ENCODE results near the gene RHOT2. TPM values are rescaled to one million over a fixed set of nuclear protein-coding genes. Genes with fewer than 3 reads are reported as not detected.
A peak's percentile ranks its signal among the peaks of the same experiment; 100 is the strongest.

RHOT2 gene
- total and polyA plus RNA-seq, 12 donors = 34.7 to 462 (median 89.2) TPM

- DNase-seq = no peak
- no peak for TF ChIP-seq CTCF (IDR thresholded peaks at IDR 0.05)
- TF ChIP-seq POLR2A (IDR thresholded peaks at IDR 0.05) = no peak
- Histone ChIP-seq H3K27ac (peak overlapping the region in 1 of 5 donors; percentile 77), H3K27me3 (no peaks in the 10 kb centered on the region), H3K36me3 (replicated peaks in 1 of 2) (peaks cover 0 to 27% of the 10 kb centered on the region in 2 donors), H3K4me3 (peak overlapping the region in 1 of 4 donors; percentile 51), H3K4me1 (replicated peaks in 1 of 2) (peaks cover 17 to 19% of the 10 kb centered on the region in 2 donors), H3K9me3 (replicated peaks in 1 of 3) (no peaks in the 10 kb centered on the region)
- 19 to 48% (median 32%) methylated on average over 3 to 25 of the region's 25 CpGs for WGBS, 4 donors
- intact Hi-C loops (cut with DNase I) = no loop called here
These were observed 8.1 kb downstream of the RHOT2 start for GRCh38 chr16:675884-676564.

- Histone ChIP-seq H3K36me3 (replicated peaks in 1 of 2) (peaks cover 0 to 25% of the 10 kb centered on the region in 2 donors), H3K9me3 (replicated peaks in 1 of 3) (no peaks in the 10 kb centered on the region), H3K4me3 (no peak overlapping the region), H3K4me1 (replicated peaks in 1 of 2) (peaks cover 23 to 24% of the 10 kb centered on the region in 2 donors), H3K27ac (no peak overlapping the region), H3K27me3 (no peaks in the 10 kb centered on the region)
- no peak for TF ChIP-seq POLR2A (IDR thresholded peaks at IDR 0.05)
- no peak for TF ChIP-seq CTCF (IDR thresholded peaks at IDR 0.05)
- WGBS, 4 donors = 89 to 93% (median 91%) methylated on average over 10 to 21 of the region's 21 CpGs
- intact Hi-C loops (cut with DNase I) = no loop called here
- DNase-seq = no peak
These were observed 8.6 kb downstream of the RHOT2 start for GRCh38 chr16:676565-676902.

- peaks cover 0 to 25% of the 10 kb centered on the region in 2 donors for H3K36me3 ChIP-seq (replicated peaks in 1 of 2)
- TF ChIP-seq CTCF (IDR thresholded peaks at IDR 0.05) (no peak), POLR2A (IDR thresholded peaks at IDR 0.05) (no peak)
- intact Hi-C loops (cut with DNase I) = no loop called here
- H3K9me3 ChIP-seq (replicated peaks in 1 of 3) = no peaks in the 10 kb centered on the region
- H3K27ac ChIP-seq = no peak overlapping the region
- no peak for DNase-seq
- peaks cover 25 to 26% of the 10 kb centered on the region in 2 donors for H3K4me1 ChIP-seq (replicated peaks in 1 of 2)
- H3K27me3 ChIP-seq = no peaks in the 10 kb centered on the region
- H3K4me3 ChIP-seq = no peak overlapping the region
- WGBS, 4 donors = 70 to 91% (median 77%) methylated on average over 4 to 23 of the region's 23 CpGs
These were observed 9.0 kb downstream of the RHOT2 start for GRCh38 chr16:676913-677312.

GRCh38 chr16:677316-678190 lies 9.6 kb downstream of the RHOT2 start:
- Histone ChIP-seq H3K27me3 (no peaks in the 10 kb centered on the region), H3K4me1 (replicated peaks in 1 of 2) (peaks cover 25 to 33% of the 10 kb centered on the region in 2 donors), H3K4me3 (no peak overlapping the region), H3K27ac (no peak overlapping the region), H3K9me3 (replicated peaks in 1 of 3) (no peaks in the 10 kb centered on the region), H3K36me3 (replicated peaks in 1 of 2) (peaks cover 0 to 25% of the 10 kb centered on the region in 2 donors)
- intact Hi-C loops (cut with DNase I) = no loop called here
- DNase-seq = no peak
- TF ChIP-seq CTCF (IDR thresholded peaks at IDR 0.05) (no peak), POLR2A (IDR thresholded peaks at IDR 0.05) (no peak)
- 64 to 90% (median 76%) methylated on average over 10 to 57 of the region's 57 CpGs for WGBS, 4 donors

Data from adrenal gland (tissue), 12 donors.